ENCODE data around the gene HYAL1.

The HYAL1 gene

DNA sequence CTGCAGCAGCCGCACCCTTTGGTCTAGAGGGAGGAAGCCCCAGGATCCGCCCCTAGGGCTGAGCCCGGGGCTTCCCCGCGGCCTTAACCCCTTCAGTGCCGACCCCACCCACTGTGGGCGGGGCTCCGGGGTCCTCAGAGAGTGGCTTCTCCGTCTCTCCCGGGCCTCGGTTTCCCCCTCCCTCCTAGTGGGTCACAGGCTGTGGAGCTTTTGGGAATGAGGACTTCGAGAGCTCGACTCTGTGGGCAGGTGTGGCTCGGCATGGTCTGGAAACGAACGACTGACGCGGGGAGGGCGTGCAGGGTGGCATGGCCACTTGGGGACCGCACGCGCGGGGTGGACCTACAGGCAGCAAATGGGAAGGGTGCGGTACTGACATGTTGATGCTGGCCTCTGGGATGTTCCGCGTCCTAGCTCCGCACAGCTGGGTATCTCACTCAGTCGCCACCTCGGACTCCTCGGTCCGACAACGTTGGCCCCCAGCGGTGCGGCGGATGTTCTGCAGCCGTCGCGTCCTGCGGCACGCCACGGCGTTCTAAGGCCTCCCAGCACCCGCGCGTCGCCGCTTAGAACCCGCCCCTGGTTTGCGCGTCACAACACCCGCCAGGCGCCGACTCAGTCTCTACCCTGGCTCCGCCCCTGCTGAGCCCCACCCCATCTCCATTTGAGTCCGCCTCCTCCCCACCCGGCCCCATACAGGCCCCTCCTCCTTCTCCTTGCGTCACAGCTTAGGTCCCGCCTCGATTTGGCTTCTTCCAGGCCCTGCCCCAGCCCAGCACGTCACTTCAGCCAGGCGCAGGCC is 4.3 kb downstream of the HYAL1 start, which contains the start of the genes HYAL3 and NAA80:
Gene HYAL3 (minus strand): TSS at position 570 of the 802 bp plus-strand sequence. CDS start 3,803 bp downstream, outside the sequence.
Gene NAA80 (minus strand): TSS at position 570 of the 802 bp plus-strand sequence. CDS start 1,942 bp downstream, outside the sequence.
- peak within 1 kb of the TSS; percentile 73 for H2BK15ac ChIP-seq (ENCODE audit: low read depth, poor library complexity, severe bottlenecking)
- H3K4me3 ChIP-seq (ENCODE audit: insufficient read depth in 1 of 2, low read depth in 1 of 2, low read length in 2 of 2) = peak within 1 kb of the TSS; percentile 70 to 91
- under 1% methylated on average over 58 of the region's 61 CpGs for WGBS
- H3K27me3 ChIP-seq (ENCODE audit: control insufficient read depth in 1 of 2, insufficient read depth in 1 of 2, low read length in 2 of 2) = no peaks in the 10 kb centered on the region
- H3K18ac ChIP-seq (ENCODE audit: low read depth in 1 of 2, low read length in 2 of 2) = peak within 1 kb of the TSS; percentile 83 to 92
- H2BK120ac ChIP-seq (ENCODE audit: low read depth, low read length) = peak within 1 kb of the TSS; percentile 23
- peak within 1 kb of the TSS; percentile 21 for H3K27ac ChIP-seq (ENCODE audit: low read length, poor library complexity, severe bottlenecking)
- no peaks in the 10 kb centered on the region for H3K9me3 ChIP-seq (ENCODE audit: control insufficient read depth, low read length)
- H3K4ac ChIP-seq (ENCODE audit: low read depth in 1 of 2, low read length in 2 of 2) = peak within 1 kb of the TSS; percentile 53 to 96
- H4K91ac ChIP-seq (ENCODE audit: low read length) = peak within 1 kb of the TSS; percentile 91
- peak within 1 kb of the TSS; percentile 67 for H2AK5ac ChIP-seq (ENCODE audit: low read length, severe bottlenecking)
- H3K23ac ChIP-seq (ENCODE audit: low read length in 2 of 2) = peak within 1 kb of the TSS in 1 of 2 experiments; percentile 79
- DNase-seq = peak; percentile 99
- H3K14ac ChIP-seq (ENCODE audit: low read length in 2 of 2) = peak within 1 kb of the TSS in 1 of 2 experiments; percentile 22
- H2BK5ac ChIP-seq (ENCODE audit: low read depth, low read length, poor library complexity, severe bottlenecking) = no peak within 1 kb of the TSS
- peak within 1 kb of the TSS in 1 of 2 experiments; percentile 40 for H2BK12ac ChIP-seq (ENCODE audit: low read length in 2 of 2)
- peaks cover 34% of the 10 kb centered on the region for H3K4me1 ChIP-seq (ENCODE audit: control insufficient read depth, insufficient read depth, low read depth, low read length)
- H3K9ac ChIP-seq (ENCODE audit: low read length) = peak within 1 kb of the TSS; percentile 94
- H3K79me1 ChIP-seq (replicated peaks; ENCODE audit: low read length, poor library complexity, severe bottlenecking) = peaks cover 14% of the 10 kb centered on the region
- H3K4me2 ChIP-seq (ENCODE audit: low read length, poor library complexity, severe bottlenecking) = peak within 1 kb of the TSS; percentile 93
- peaks cover 5 to 12% of the 10 kb centered on the region in 2 experiments for H3K36me3 ChIP-seq (ENCODE audit: control insufficient read depth in 1 of 2, insufficient read depth in 2 of 2, low read depth in 1 of 2, low read length in 2 of 2)
- peak within 1 kb of the TSS; percentile 42 for H2AFZ ChIP-seq (ENCODE audit: low read depth, low read length)
- H4K8ac ChIP-seq (ENCODE audit: low read length) = peak within 1 kb of the TSS; percentile 90

DNA sequence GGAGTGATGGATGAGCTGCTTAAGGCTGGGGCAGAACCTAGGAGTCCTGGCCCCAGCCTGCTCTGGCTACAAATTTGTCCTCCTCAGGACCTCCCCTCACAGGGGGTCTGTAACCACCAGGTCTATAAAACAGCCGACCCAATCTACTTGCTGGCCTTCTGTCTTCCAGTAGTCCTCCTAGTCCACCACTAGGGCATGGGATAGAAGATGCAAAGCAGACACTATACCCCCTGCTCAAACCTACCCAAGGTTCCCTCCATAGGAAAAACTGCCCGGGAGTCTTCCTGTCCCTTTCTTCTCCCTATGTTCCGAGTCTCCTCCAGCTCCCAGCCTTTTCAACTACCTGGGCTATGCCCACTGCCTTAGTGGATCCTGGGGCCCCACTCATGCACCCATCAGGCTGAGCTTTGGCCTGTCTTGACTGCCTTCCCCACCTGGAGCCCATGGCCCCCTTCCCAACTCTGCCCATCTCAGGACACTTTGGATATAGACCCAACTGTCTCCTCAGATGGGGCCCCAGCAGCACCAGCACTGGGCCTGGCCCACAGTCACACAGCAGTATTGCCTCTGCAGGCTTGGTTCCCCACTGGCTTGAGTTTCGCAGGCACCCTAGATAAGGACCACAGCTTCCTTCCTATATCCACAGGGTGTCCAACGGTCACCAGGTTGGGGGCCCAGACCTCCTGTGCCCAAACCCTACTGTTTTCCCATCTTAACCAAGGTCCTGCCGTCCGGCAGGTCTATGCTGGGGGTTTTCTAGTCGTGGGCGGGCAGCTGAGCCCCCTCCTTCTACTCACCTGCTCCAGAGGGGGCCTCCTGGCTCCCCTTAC is 5.3 kb downstream of the HYAL1 start:
- peak; percentile 35 for DNase-seq
- Histone ChIP-seq H3K14ac (ENCODE audit: low read length in 2 of 2) (no peak overlapping the region), H3K27me3 (ENCODE audit: control insufficient read depth in 1 of 2, insufficient read depth in 1 of 2, low read length in 2 of 2) (no peaks in the 10 kb centered on the region), H3K9ac (ENCODE audit: low read length) (peak overlapping the region; percentile 94), H3K23ac (ENCODE audit: low read length in 2 of 2) (peak overlapping the region in 1 of 2 experiments; percentile 79), H2AK5ac (ENCODE audit: low read length, severe bottlenecking) (peak overlapping the region; percentile 67), H2BK12ac (ENCODE audit: low read length in 2 of 2) (peak overlapping the region in 1 of 2 experiments; percentile 32), H2AFZ (ENCODE audit: low read depth, low read length) (no peak overlapping the region), H2BK15ac (ENCODE audit: low read depth, poor library complexity, severe bottlenecking) (peak overlapping the region; percentile 73), H2BK5ac (ENCODE audit: low read depth, low read length, poor library complexity, severe bottlenecking) (no peak overlapping the region), H4K91ac (ENCODE audit: low read length) (peak overlapping the region; percentile 31), H3K18ac (ENCODE audit: low read depth in 1 of 2, low read length in 2 of 2) (peak overlapping the region; percentile 83 to 92), H3K36me3 (ENCODE audit: control insufficient read depth in 1 of 2, insufficient read depth in 2 of 2, low read depth in 1 of 2, low read length in 2 of 2) (peaks cover 5 to 12% of the 10 kb centered on the region in 2 experiments), H3K79me1 (replicated peaks; ENCODE audit: low read length, poor library complexity, severe bottlenecking) (peaks cover 14% of the 10 kb centered on the region), H3K4me3 (ENCODE audit: insufficient read depth in 1 of 2, low read depth in 1 of 2, low read length in 2 of 2) (peak overlapping the region; percentile 70 to 91), H3K4ac (ENCODE audit: low read depth in 1 of 2, low read length in 2 of 2) (peak overlapping the region in 1 of 2 experiments; percentile 19), H3K27ac (ENCODE audit: low read length, poor library complexity, severe bottlenecking) (no peak overlapping the region), H4K8ac (ENCODE audit: low read length) (peak overlapping the region; percentile 42), H2BK120ac (ENCODE audit: low read depth, low read length) (no peak overlapping the region), H3K4me2 (ENCODE audit: low read length, poor library complexity, severe bottlenecking) (peak overlapping the region; percentile 93), H3K9me3 (ENCODE audit: control insufficient read depth, low read length) (no peaks in the 10 kb centered on the region), H3K4me1 (ENCODE audit: control insufficient read depth, insufficient read depth, low read depth, low read length) (peaks cover 28% of the 10 kb centered on the region)
- 60% methylated on average over 9 of the region's 9 CpGs for WGBS

- Histone ChIP-seq H2BK12ac (ENCODE audit: low read length in 2 of 2) (no peak overlapping the region), H2AFZ (ENCODE audit: low read depth, low read length) (no peak overlapping the region), H3K23ac (ENCODE audit: low read length in 2 of 2) (no peak overlapping the region), H3K4me1 (ENCODE audit: control insufficient read depth, insufficient read depth, low read depth, low read length) (peaks cover 26% of the 10 kb centered on the region), H4K8ac (ENCODE audit: low read length) (no peak overlapping the region), H2BK5ac (ENCODE audit: low read depth, low read length, poor library complexity, severe bottlenecking) (no peak overlapping the region), H2BK15ac (ENCODE audit: low read depth, poor library complexity, severe bottlenecking) (no peak overlapping the region), H2BK120ac (ENCODE audit: low read depth, low read length) (no peak overlapping the region), H3K79me1 (replicated peaks; ENCODE audit: low read length, poor library complexity, severe bottlenecking) (peaks cover 14% of the 10 kb centered on the region), H3K9ac (ENCODE audit: low read length) (no peak overlapping the region), H3K9me3 (ENCODE audit: control insufficient read depth, low read length) (no peaks in the 10 kb centered on the region), H3K14ac (ENCODE audit: low read length in 2 of 2) (no peak overlapping the region), H4K91ac (ENCODE audit: low read length) (no peak overlapping the region), H2AK5ac (ENCODE audit: low read length, severe bottlenecking) (no peak overlapping the region), H3K36me3 (ENCODE audit: control insufficient read depth in 1 of 2, insufficient read depth in 2 of 2, low read depth in 1 of 2, low read length in 2 of 2) (peaks cover 5 to 12% of the 10 kb centered on the region in 2 experiments), H3K4me3 (ENCODE audit: insufficient read depth in 1 of 2, low read depth in 1 of 2, low read length in 2 of 2) (no peak overlapping the region), H3K27me3 (ENCODE audit: control insufficient read depth in 1 of 2, insufficient read depth in 1 of 2, low read length in 2 of 2) (no peaks in the 10 kb centered on the region), H3K4ac (ENCODE audit: low read depth in 1 of 2, low read length in 2 of 2) (no peak overlapping the region), H3K18ac (ENCODE audit: low read depth in 1 of 2, low read length in 2 of 2) (no peak overlapping the region), H3K27ac (ENCODE audit: low read length, poor library complexity, severe bottlenecking) (no peak overlapping the region), H3K4me2 (ENCODE audit: low read length, poor library complexity, severe bottlenecking) (no peak overlapping the region)
- WGBS = 92% methylated on average over 2 of the region's 2 CpGs
- no peak for DNase-seq
Measured at GRCh38 chr3:50297384-50297775, 6.0 kb downstream of the HYAL1 start.
